ENCODE measurements around the gene TM9SF3. TPM values are rescaled to one million over a fixed set of nuclear protein-coding genes. Genes with fewer than 3 reads are reported as not detected.
A peak's percentile ranks its signal among the peaks of the same experiment; 100 is the strongest.

TM9SF3 gene
- total and polyA plus RNA-seq, 10 of the 15 experiments (the other 5 are each of a cell fraction or from before 2014, with no cell fraction given) = 17.1 to 85.4 (median 44.9) TPM

GRCh38 chr10:96584035-96584434, 2.8 kb downstream of the TM9SF3 start:
- SMC1A ChIA-PET (ENCODE audit: uncharacterized antibody, unreplicated experiment) = interaction anchor here (1.4 kb wide), 1 partner anchor 10 kb away, joined by 7 read pairs; no protein-coding TSS in a partner anchor
- POLR2A ChIA-PET = interaction anchor here (0.8 kb wide), 1 partner anchor 15 kb away, joined by 3 read pairs; no protein-coding TSS in a partner anchor
- no peak for TF ChIP-seq JUND (IDR thresholded peaks at IDR 0.05; ENCODE audit: low read depth, low read length)
- no peak for TF ChIP-seq SMC3 (IDR thresholded peaks at IDR 0.05; ENCODE audit: borderline replicate concordance, low read length)
- TF ChIP-seq RCOR1 (conservative IDR thresholded peaks at IDR 0.05; ENCODE audit: low read depth, low read length) = no peak
- FAIRE-seq (no peak), DNase-seq (ENCODE audit: low read depth, low spot score) (no peak), ATAC-seq (no peak)
- Histone ChIP-seq H2AFZ (ENCODE audit: control insufficient read depth, low read depth, low read length) (no peak overlapping the region), H3K4me1 (ENCODE audit: control insufficient read depth, insufficient read depth, low read length) (peaks cover 14% of the 10 kb centered on the region), H3K79me2 (ENCODE audit: control insufficient read depth, insufficient read depth, low read length) (peaks cover 80% of the 10 kb centered on the region), H3K9ac (ENCODE audit: control insufficient read depth, insufficient read depth, low read length) (no peak overlapping the region), H4K20me1 (ENCODE audit: control insufficient read depth, insufficient read depth) (no peaks in the 10 kb centered on the region), H3K36me3 (ENCODE audit: control insufficient read depth in 2 of 2, insufficient read depth in 2 of 2, low read length in 1 of 2) (no peaks in the 10 kb centered on the region; a peak in 2 of 4 replicates), H3K27me3 (replicated peaks in 1 of 2; ENCODE audit: control insufficient read depth in 2 of 2, insufficient read depth in 2 of 2, low read length in 1 of 2) (no peaks in the 10 kb centered on the region), H3K9me3 (replicated peaks; ENCODE audit: control insufficient read depth, insufficient read depth, low read length) (no peaks in the 10 kb centered on the region), H3K4me3 (peak overlapping the region; percentile 37), H3K27ac (ENCODE audit: control insufficient read depth, insufficient read depth) (no peak overlapping the region), H3K4me2 (ENCODE audit: control insufficient read depth, insufficient read depth) (peak overlapping the region; percentile 72)
- CTCF ChIA-PET = interaction anchor here (1.2 to 1.5 kb wide), 2 partner anchors 10 to 39 kb away, joined by 4 read pairs; no protein-coding TSS in a partner anchor
- RAD21 ChIA-PET (ENCODE audit: unreplicated experiment) = interaction anchor here (1.1 kb wide), 1 partner anchor 111 kb away, joined by 3 read pairs; no protein-coding TSS in a partner anchor
- in situ Hi-C loops (cut with MboI) = no loop called here
- intact Hi-C loops (cut with micrococcal nuclease; ENCODE audit: unreplicated experiment) = loop anchor here (10.0 kb wide), 1 partner anchor 131 kb away; no protein-coding TSS in a partner anchor
- BruUV-seq (replicated peaks) = no TSS peak
- 100% methylated on average over 1 of the region's 1 CpG for WGBS (ENCODE audit: insufficient coverage, insufficient replicate concordance, low lambda C conversion rate, missing lambda C conversion rate)

- no peak overlapping the region for H3K9ac ChIP-seq (ENCODE audit: control insufficient read depth, insufficient read depth, low read length)
- ChIA-PET SMC1A (ENCODE audit: uncharacterized antibody, unreplicated experiment) (no interaction called here), POLR2A (no interaction called here), CTCF (no interaction called here), RAD21 (ENCODE audit: unreplicated experiment) (no interaction called here)
- DNase-seq (ENCODE audit: low read depth, low spot score) (no peak), ATAC-seq (no peak), FAIRE-seq (no peak)
- TF ChIP-seq YBX1 (IDR thresholded peaks at IDR 0.05) = no peak
- TF ChIP-seq YY1 (IDR thresholded peaks at IDR 0.05; ENCODE audit: low read depth, low read length) = no peak
- no peak for TF ChIP-seq BCL11A (IDR thresholded peaks at IDR 0.05; ENCODE audit: low read depth, low read length)
- TF ChIP-seq EED (IDR thresholded peaks at IDR 0.05; ENCODE audit: low read depth) = no peak
- no peak for TF ChIP-seq HCFC1 (IDR thresholded peaks at IDR 0.05; ENCODE audit: low read length)
- no peak for TF ChIP-seq POLR2AphosphoS5 (IDR thresholded peaks at IDR 0.05; ENCODE audit: low read length)
- TF ChIP-seq ASH2L (IDR thresholded peaks at IDR 0.05; ENCODE audit: borderline replicate concordance, low read depth) = no peak
- 95% methylated on average over 2 of the region's 2 CpGs for WGBS (ENCODE audit: insufficient coverage, insufficient replicate concordance, low lambda C conversion rate, missing lambda C conversion rate)
- no TSS peak for BruUV-seq (replicated peaks)
- peaks cover 0 to 2% of the 10 kb centered on the region in 2 experiments; a peak in 3 of 4 replicates for H3K36me3 ChIP-seq (ENCODE audit: control insufficient read depth in 2 of 2, insufficient read depth in 2 of 2, low read length in 1 of 2)
- H3K79me2 ChIP-seq (ENCODE audit: control insufficient read depth, insufficient read depth, low read length) = peaks cover 95% of the 10 kb centered on the region
- intact Hi-C loops (cut with micrococcal nuclease; ENCODE audit: unreplicated experiment) = no loop called here
- H2AFZ ChIP-seq (ENCODE audit: control insufficient read depth, low read depth, low read length) = no peak overlapping the region
- no peak overlapping the region for H3K4me3 ChIP-seq
- H3K27me3 ChIP-seq (replicated peaks in 1 of 2; ENCODE audit: control insufficient read depth in 2 of 2, insufficient read depth in 2 of 2, low read length in 1 of 2) = no peaks in the 10 kb centered on the region
- peaks cover 6% of the 10 kb centered on the region; the same call in 1 of the 2 replicates for H3K4me1 ChIP-seq (ENCODE audit: control insufficient read depth, insufficient read depth, low read length)
- in situ Hi-C loops (cut with MboI) = no loop called here
- no peak overlapping the region for H3K27ac ChIP-seq (ENCODE audit: control insufficient read depth, insufficient read depth)
- no peaks in the 10 kb centered on the region for H4K20me1 ChIP-seq (ENCODE audit: control insufficient read depth, insufficient read depth)
- H3K4me2 ChIP-seq (ENCODE audit: control insufficient read depth, insufficient read depth) = no peak overlapping the region
- H3K9me3 ChIP-seq (replicated peaks; ENCODE audit: control insufficient read depth, insufficient read depth, low read length) = no peaks in the 10 kb centered on the region; the same call in 2 of the 3 replicates
Measured at GRCh38 chr10:96579133-96579532, 7.7 kb downstream of the TM9SF3 start.

All from GM12878 (cell line).